ENCODE measurements around the gene CHCT1. TPM values are rescaled to one million over a fixed set of nuclear protein-coding genes. Genes with fewer than 3 reads are reported as not detected.

Gene CHCT1
- total RNA-seq, 6 experiments from 2014 or later: not detected

DNA sequence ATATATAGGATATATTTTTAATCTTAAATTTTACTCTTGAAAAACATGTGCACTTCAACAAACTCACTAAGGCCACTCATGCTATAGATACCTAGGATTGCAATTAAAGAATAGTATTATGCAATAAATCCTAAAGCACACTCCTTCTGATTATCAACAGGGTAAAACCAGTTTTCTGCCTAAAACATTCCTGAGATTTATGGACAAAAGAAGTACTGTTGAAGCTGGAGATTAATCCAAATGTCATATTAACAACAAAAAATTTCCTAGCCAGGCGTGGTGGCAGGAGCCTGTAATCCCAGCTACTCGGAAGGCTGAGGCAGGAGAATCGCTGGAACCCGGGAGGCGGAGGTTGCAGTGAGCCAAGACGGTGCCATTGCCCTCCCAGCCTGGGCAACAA is 21.4 kb downstream of the CHCT1 start:
- Histone ChIP-seq H3K9me3 (no peaks in the 10 kb centered on the region), H3K4me3 (no peak overlapping the region), H3K27me3 (no peaks in the 10 kb centered on the region), H3K4me1 (no peaks in the 10 kb centered on the region), H3K27ac (no peak overlapping the region), H3K36me3 (peaks cover 0 to 24% (median 2%) of the 10 kb centered on the region in 4 donors)
- DNase-seq (no peak), ATAC-seq (no peak)
- 84% methylated on average over 6 of the region's 6 CpGs for WGBS (ENCODE audit: insufficient coverage, low coverage, low lambda C conversion rate, missing lambda C conversion rate)
- intact Hi-C loops (cut with DNase I): no loop called here
- TF ChIP-seq CTCF (IDR thresholded peaks at IDR 0.05): no peak
- no peak for TF ChIP-seq POLR2A (IDR thresholded peaks at IDR 0.05)

- intact Hi-C loops (cut with DNase I): no loop called here
- Histone ChIP-seq H3K36me3 (peaks cover 0 to 24% (median 2%) of the 10 kb centered on the region in 4 donors), H3K4me3 (no peak overlapping the region), H3K27ac (no peak overlapping the region), H3K27me3 (no peaks in the 10 kb centered on the region), H3K9me3 (no peaks in the 10 kb centered on the region), H3K4me1 (no peaks in the 10 kb centered on the region)
- no peak for DNase-seq
- TF ChIP-seq POLR2A (IDR thresholded peaks at IDR 0.05): no peak
- no peak for TF ChIP-seq CTCF (IDR thresholded peaks at IDR 0.05)
- ATAC-seq: no peak
Observed at GRCh38 chr17:60445144-60445543, 22.9 kb downstream of the CHCT1 start.

DNA sequence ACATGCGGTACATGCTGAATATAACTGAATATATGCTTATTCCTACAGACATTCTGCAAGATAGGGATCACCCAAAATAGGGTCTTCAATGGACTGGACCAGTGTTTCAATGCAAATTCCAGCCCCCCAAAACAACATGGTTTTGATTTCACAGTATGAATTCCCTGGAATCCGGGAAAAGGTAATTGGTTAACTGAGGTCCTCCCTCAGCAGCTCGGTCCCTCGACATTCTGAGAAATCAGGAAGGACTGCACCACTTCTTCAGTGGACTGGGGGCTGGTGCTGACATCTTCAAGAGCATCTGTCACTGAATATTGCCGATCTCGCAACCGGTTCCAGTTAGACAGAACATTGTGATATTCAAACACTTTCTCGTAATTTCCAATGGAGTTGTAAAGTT is 25.1 kb downstream of the CHCT1 start:
- Histone ChIP-seq H3K27me3 (no peaks in the 10 kb centered on the region), H3K36me3 (peaks cover 0 to 45% (median 10%) of the 10 kb centered on the region in 4 donors), H3K4me3 (no peak overlapping the region), H3K9me3 (no peaks in the 10 kb centered on the region), H3K4me1 (no peaks in the 10 kb centered on the region), H3K27ac (no peak overlapping the region)
- intact Hi-C loops (cut with DNase I): no loop called here
- TF ChIP-seq CTCF (IDR thresholded peaks at IDR 0.05) (no peak), POLR2A (IDR thresholded peaks at IDR 0.05) (no peak)
- DNase-seq: no peak
- no peak for ATAC-seq
- WGBS (ENCODE audit: insufficient coverage, low coverage, low lambda C conversion rate, missing lambda C conversion rate): 96% methylated on average over 8 of the region's 8 CpGs

GRCh38 chr17:60451071-60451470 is 28.8 kb downstream of the CHCT1 start:
- TF ChIP-seq POLR2A (IDR thresholded peaks at IDR 0.05) (no peak), CTCF (IDR thresholded peaks at IDR 0.05) (no peak)
- ATAC-seq (no peak), DNase-seq (no peak)
- Histone ChIP-seq H3K36me3 (peaks cover 0 to 71% (median 20%) of the 10 kb centered on the region in 4 donors), H3K27me3 (no peaks in the 10 kb centered on the region), H3K4me1 (no peaks in the 10 kb centered on the region), H3K9me3 (no peaks in the 10 kb centered on the region), H3K27ac (no peak overlapping the region), H3K4me3 (no peak overlapping the region)
- WGBS (ENCODE audit: insufficient coverage, low coverage, low lambda C conversion rate, missing lambda C conversion rate): 100% methylated on average over 1 of the region's 1 CpG
- intact Hi-C loops (cut with DNase I): no loop called here

DNA sequence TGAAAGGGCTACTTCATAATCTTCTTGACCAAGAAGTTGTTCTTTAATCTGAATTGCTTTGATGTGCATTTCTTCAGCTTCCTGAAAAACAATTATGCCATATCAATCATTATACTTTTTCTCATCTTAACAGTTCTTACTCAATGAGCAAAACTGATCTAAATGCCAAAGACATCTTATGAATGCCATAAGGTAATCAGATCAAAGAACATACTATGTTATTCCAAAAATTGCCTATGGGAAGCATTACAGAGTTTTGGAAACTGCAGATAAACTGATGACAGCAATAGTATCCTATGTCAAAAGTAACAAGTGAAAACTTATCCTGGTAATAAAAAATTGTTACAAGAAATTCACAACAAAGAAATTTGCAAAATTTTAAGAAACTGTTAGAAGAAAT is 29.7 kb downstream of the CHCT1 start:
- DNase-seq: no peak
- Histone ChIP-seq H3K4me3 (no peak overlapping the region), H3K27me3 (no peaks in the 10 kb centered on the region), H3K36me3 (peaks cover 0 to 64% (median 21%) of the 10 kb centered on the region in 4 donors), H3K9me3 (no peaks in the 10 kb centered on the region), H3K4me1 (no peaks in the 10 kb centered on the region), H3K27ac (no peak overlapping the region)
- TF ChIP-seq POLR2A (IDR thresholded peaks at IDR 0.05) (no peak), CTCF (IDR thresholded peaks at IDR 0.05) (no peak)
- ATAC-seq: no peak
- intact Hi-C loops (cut with DNase I): no loop called here
